ENCODE data around the gene LILRB4.

Gene LILRB4

GRCh38 chr19:54684527-54684926 is 21.7 kb downstream of the LILRB4 start:
- Histone ChIP-seq H3K4me3 (ENCODE audit: low read depth, low read length) (no peak overlapping the region), H3K27ac (ENCODE audit: extremely low read depth, low read depth, low read length) (no peak overlapping the region), H3K4me1 (ENCODE audit: control insufficient read depth, insufficient read depth, low read length) (no peaks in the 10 kb centered on the region), H3K36me3 (ENCODE audit: control insufficient read depth in 2 of 2, insufficient read depth in 1 of 2, low read length in 2 of 2) (no peaks in the 10 kb centered on the region), H3K9me3 (ENCODE audit: control insufficient read depth, insufficient read depth, low read depth, low read length) (no peaks in the 10 kb centered on the region)
- TF ChIP-seq ZSCAN23 (tag by site-specific recombination; IDR thresholded peaks at IDR 0.05), result no peak
- TF ChIP-seq REST (tag by site-specific recombination; IDR thresholded peaks at IDR 0.05), result peak; percentile 93
- no peak for TF ChIP-seq FEZF1 (tag by site-specific recombination; IDR thresholded peaks at IDR 0.05)
- TF ChIP-seq GLI2 (tag by site-specific recombination; IDR thresholded peaks at IDR 0.05; ENCODE audit: borderline replicate concordance, low read depth), result no peak
- peak; percentile 57; the same call in 1 of the 2 replicates for TF ChIP-seq PBX3 (CRISPR knock-in tag; IDR thresholded peaks at IDR 0.05)
- ChIA-PET POLR2A (no interaction called here), CTCF (interaction anchor here (4.3 kb wide), 1 partner anchor 11 kb away, joined by 37 read pairs; no protein-coding TSS in a partner anchor)

DNA sequence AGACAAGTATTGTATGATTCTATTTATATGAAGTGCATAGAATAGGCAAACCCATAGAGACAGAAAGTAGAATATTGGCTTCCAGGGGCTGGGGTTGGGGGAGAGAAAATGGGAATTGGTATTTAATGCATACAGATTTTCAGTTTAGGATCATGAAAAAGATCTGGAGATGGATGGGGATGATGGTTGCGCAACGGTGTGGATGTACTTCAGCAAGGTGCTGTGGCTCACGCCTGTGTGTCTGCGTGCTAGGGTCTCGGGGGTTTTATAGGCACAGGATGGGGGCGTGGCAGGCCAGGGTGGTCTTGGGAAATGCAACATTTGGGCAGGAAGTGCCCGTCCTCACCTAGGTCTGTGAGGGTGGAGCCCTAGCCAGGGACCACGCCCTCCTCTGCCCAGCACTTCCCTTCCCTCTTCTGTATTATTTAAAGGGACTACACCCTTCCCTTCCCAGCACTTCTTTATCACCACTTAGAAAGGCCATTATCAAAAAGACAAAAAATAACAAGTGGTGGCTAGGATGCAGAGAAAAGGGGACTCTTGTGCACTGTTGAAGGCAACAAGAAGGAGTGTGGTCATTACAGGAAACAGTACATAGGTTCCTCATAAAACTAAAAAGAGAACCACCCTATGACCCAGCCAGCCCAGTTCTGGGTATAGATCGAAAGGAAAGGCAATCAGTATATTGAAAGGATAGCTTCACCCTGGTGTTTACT is 29.0 kb downstream of the LILRB4 start:
- ChIA-PET CTCF (interaction anchor here (0.7 kb wide), 1 partner anchor 17 kb away, joined by 3 read pairs; no protein-coding TSS in a partner anchor), POLR2A (no interaction called here)
- H3K4me3 ChIP-seq (ENCODE audit: low read depth, low read length), result no peak overlapping the region
- TF ChIP-seq ZNF433 (tag by site-specific recombination; IDR thresholded peaks at IDR 0.05; ENCODE audit: low read depth), result no peak
- TF ChIP-seq ZNF785 (tag by site-specific recombination; IDR thresholded peaks at IDR 0.05), result no peak
- TF ChIP-seq ZNF658 (tag by site-specific recombination; IDR thresholded peaks at IDR 0.05), result no peak
- no peak overlapping the region for H3K27ac ChIP-seq (ENCODE audit: extremely low read depth, low read depth, low read length)
- H3K4me1 ChIP-seq (ENCODE audit: control insufficient read depth, insufficient read depth, low read length), result no peaks in the 10 kb centered on the region
- no peaks in the 10 kb centered on the region for H3K9me3 ChIP-seq (ENCODE audit: control insufficient read depth, insufficient read depth, low read depth, low read length)
- no peaks in the 10 kb centered on the region for H3K36me3 ChIP-seq (ENCODE audit: control insufficient read depth in 2 of 2, insufficient read depth in 1 of 2, low read length in 2 of 2)

- Histone ChIP-seq H3K4me3 (ENCODE audit: low read depth, low read length) (no peak overlapping the region), H3K27ac (ENCODE audit: extremely low read depth, low read depth, low read length) (no peak overlapping the region), H3K9me3 (ENCODE audit: control insufficient read depth, insufficient read depth, low read depth, low read length) (no peaks in the 10 kb centered on the region), H3K4me1 (ENCODE audit: control insufficient read depth, insufficient read depth, low read length) (no peaks in the 10 kb centered on the region), H3K36me3 (ENCODE audit: control insufficient read depth in 2 of 2, insufficient read depth in 1 of 2, low read length in 2 of 2) (no peaks in the 10 kb centered on the region)
- CTCF ChIA-PET, result interaction anchor here (0.7 kb wide), 1 partner anchor 18 kb away, joined by 3 read pairs; no protein-coding TSS in a partner anchor
- no peak for TF ChIP-seq ZNF138 (tag by site-specific recombination; IDR thresholded peaks at IDR 0.05; ENCODE audit: borderline replicate concordance)
- TF ChIP-seq, protein P1, sequence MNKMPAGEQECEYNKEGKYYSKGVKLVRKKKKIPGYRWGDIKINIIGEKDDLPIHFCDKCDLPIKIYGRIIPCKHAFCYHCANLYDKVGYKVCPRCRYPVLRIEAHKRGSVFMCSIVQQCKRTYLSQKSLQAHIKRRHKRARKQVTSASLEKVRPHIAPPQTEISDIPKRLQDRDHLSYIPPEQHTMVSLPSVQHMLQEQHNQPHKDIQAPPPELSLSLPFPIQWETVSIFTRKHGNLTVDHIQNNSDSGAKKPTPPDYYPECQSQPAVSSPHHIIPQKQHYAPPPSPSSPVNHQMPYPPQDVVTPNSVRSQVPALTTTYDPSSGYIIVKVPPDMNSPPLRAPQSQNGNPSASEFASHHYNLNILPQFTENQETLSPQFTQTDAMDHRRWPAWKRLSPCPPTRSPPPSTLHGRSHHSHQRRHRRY (tag by site-specific recombination; IDR thresholded peaks at IDR 0.05), result no peak
- TF ChIP-seq ZNF843 (tag by site-specific recombination; IDR thresholded peaks at IDR 0.05), result no peak
- TF ChIP-seq ZBTB17 (tag by site-specific recombination; IDR thresholded peaks at IDR 0.05), result no peak
- POLR2A ChIA-PET, result no interaction called here
Measured at GRCh38 chr19:54692298-54692615, 29.5 kb downstream of the LILRB4 start.

Measured in HEK293 (cell line).